Loucy (cell line): Measurements from ENCODE around the gene EXOC8.

Source experiments
- H2AFZ ChIP-seq: fragments of 200-600 bp; sonication (generic); 2 replicates; pipeline ENCODE4 v1.6.0; 2016; ENCODE audit warnings: antibody characterized with exemption, mild to moderate bottlenecking, low read length, moderate library complexity
- H3F3A ChIP-seq: fragments of 200-600 bp; 2 replicates; pipeline ENCODE4 v1.6.0; 2016; ENCODE audit warnings: antibody characterized with exemption, low read depth, mild to moderate bottlenecking
- H3K27me3 ChIP-seq: fragments of 200-600 bp; sonication (generic); 2 replicates; pipeline ENCODE4 v1.6.1; 2014; ENCODE audit warnings: low read length, mild to moderate bottlenecking; ENCODE audit not compliant: insufficient read depth, poor library complexity, severe bottlenecking
- H3K36me3 ChIP-seq: fragments of 200-600 bp; sonication (generic); 2 replicates; pipeline ENCODE4 v1.6.1; 2016; ENCODE audit warnings: low read length; ENCODE audit not compliant: insufficient read depth
- H3K4me1 ChIP-seq: fragments of 200-600 bp; sonication (generic); 2 replicates; pipeline ENCODE4 v1.5.1; 2014; ENCODE audit warnings: low read length, mild to moderate bottlenecking; ENCODE audit not compliant: insufficient read depth, poor library complexity, severe bottlenecking
- H3K4me2 ChIP-seq: fragments of 200-600 bp; sonication (generic); 2 replicates; pipeline ENCODE4 v1.6.0; 2014; ENCODE audit warnings: antibody characterized with exemption, low read length, low read depth, mild to moderate bottlenecking; ENCODE audit not compliant: poor library complexity, severe bottlenecking
- H3K4me3 ChIP-seq: fragments of 200-600 bp; sonication (generic); 2 replicates; pipeline ENCODE4 v1.5.1; 2014; ENCODE audit warnings: low read length, mild to moderate bottlenecking, mixed read lengths; ENCODE audit not compliant: poor library complexity, severe bottlenecking
- H3K79me2 ChIP-seq: fragments of 200-600 bp; sonication (generic); 2 replicates; pipeline ENCODE4 v1.6.1; 2014; ENCODE audit warnings: low read length; ENCODE audit not compliant: insufficient read depth
- H3K9ac ChIP-seq: fragments of 200-600 bp; sonication (generic); 2 replicates; pipeline ENCODE4 v1.6.0; 2014; ENCODE audit warnings: mild to moderate bottlenecking, low read depth, low read length, moderate library complexity; ENCODE audit not compliant: poor library complexity, severe bottlenecking
- H3K9me2 ChIP-seq: fragments of 200-600 bp; sonication (generic); replicated peaks from 2 replicates; pipeline ENCODE4 v1.6.1; 2016; ENCODE audit warnings: low read depth, low read length, mixed read lengths
- H3K9me3 ChIP-seq: fragments of 200-600 bp; sonication (generic); 2 replicates; pipeline ENCODE4 v1.6.1; 2014; ENCODE audit warnings: mild to moderate bottlenecking, antibody characterized with exemption, low read length, low read depth; ENCODE audit not compliant: insufficient read depth
- H4K20me1 ChIP-seq: fragments of 200-600 bp; sonication (generic); 2 replicates; pipeline ENCODE4 v1.6.0; 2014; ENCODE audit warnings: antibody characterized with exemption, low read length, mild to moderate bottlenecking; ENCODE audit not compliant: insufficient read depth, poor library complexity, severe bottlenecking
- CTCF ChIP-seq: fragments of 200-600 bp; sonication (generic); conservative IDR thresholded peaks from 2 replicates; pipeline ENCODE4 v1.5.1; 2014; ENCODE audit warnings: mild to moderate bottlenecking, antibody characterized with exemption, low read length
- EZH2phosphoT487 ChIP-seq: fragments of 200-600 bp; IDR thresholded peaks from 2 replicates; pipeline ENCODE4 v1.6.1; 2018; ENCODE audit warnings: antibody characterized with exemption, mild to moderate bottlenecking, moderate library complexity, borderline replicate concordance

Gene EXOC8

GRCh38 chr1:231337472-231338269 is at the start of gene EXOC8:
Gene EXOC8, minus strand, starts transcription at chr1:231337852. Its CDS starts 107 bp downstream, at chr1:231337745.
- Histone ChIP-seq H2AFZ (peak within 1 kb of the TSS; percentile 89), H3K4me3 (peak within 1 kb of the TSS; percentile 92), H4K20me1 (peaks cover 51% of the 10 kb centered on the region), H3K4me1 (peaks cover 56% of the 10 kb centered on the region), H3F3A (no peaks in the 10 kb centered on the region; the same call in 1 of the 2 replicates), H3K79me2 (peaks cover 87% of the 10 kb centered on the region), H3K36me3 (no peaks in the 10 kb centered on the region), H3K9me3 (no peaks in the 10 kb centered on the region), H3K27me3 (no peaks in the 10 kb centered on the region), H3K9ac (peak within 1 kb of the TSS; percentile 88), H3K4me2 (peak within 1 kb of the TSS; percentile 87), H3K9me2 (no peaks in the 10 kb centered on the region)
- TF ChIP-seq EZH2phosphoT487 (no peak), CTCF (no peak)

GRCh38 chr1:231386466-231386865 is 48.8 kb upstream of the EXOC8 start:
- Histone ChIP-seq H4K20me1 (no peaks in the 10 kb centered on the region), H3K79me2 (no peaks in the 10 kb centered on the region), H3K4me3 (no peak overlapping the region), H3K4me2 (no peak overlapping the region), H2AFZ (no peak overlapping the region), H3K9me3 (no peaks in the 10 kb centered on the region), H3K9ac (no peak overlapping the region), H3K27me3 (no peaks in the 10 kb centered on the region), H3K4me1 (no peaks in the 10 kb centered on the region), H3K36me3 (no peaks in the 10 kb centered on the region), H3F3A (no peaks in the 10 kb centered on the region), H3K9me2 (no peaks in the 10 kb centered on the region)
- TF ChIP-seq EZH2phosphoT487 (no peak), CTCF (no peak)

GRCh38 chr1:231385416-231385748 is 47.7 kb upstream of the EXOC8 start:
- TF ChIP-seq EZH2phosphoT487 (no peak), CTCF (no peak)
- H3K27me3 ChIP-seq = no peaks in the 10 kb centered on the region
- H3K4me1 ChIP-seq = no peaks in the 10 kb centered on the region
- no peak overlapping the region for H3K4me3 ChIP-seq
- H3K9me2 ChIP-seq = no peaks in the 10 kb centered on the region
- H3K79me2 ChIP-seq = no peaks in the 10 kb centered on the region
- no peaks in the 10 kb centered on the region for H3F3A ChIP-seq
- H4K20me1 ChIP-seq = no peaks in the 10 kb centered on the region
- no peaks in the 10 kb centered on the region for H3K36me3 ChIP-seq
- H2AFZ ChIP-seq = no peak overlapping the region
- no peak overlapping the region for H3K9ac ChIP-seq
- no peak overlapping the region for H3K4me2 ChIP-seq
- no peaks in the 10 kb centered on the region for H3K9me3 ChIP-seq
